HUES6 (cell line): ENCODE measurements around the gene OTX2.
A peak's percentile ranks its signal among the peaks of the same experiment; 100 is the strongest.

Source experiments
- H3K27ac ChIP-seq: 2 replicates; pipeline ENCODE4 v1.7.0; 2013; ENCODE audit warnings: low read depth, mild to moderate bottlenecking, low read length, inconsistent platforms
- H3K27me3 ChIP-seq: 2 replicates; pipeline ENCODE4 v1.6.1; 2013; ENCODE audit warnings: low read length; ENCODE audit not compliant: control insufficient read depth, insufficient read depth
- H3K36me3 ChIP-seq: 2 replicates; pipeline ENCODE4 v1.6.1; 2013; ENCODE audit warnings: low read length; ENCODE audit not compliant: control insufficient read depth, insufficient read depth
- H3K4me1 ChIP-seq: 2 replicates; pipeline ENCODE4 v1.6.1; 2013; ENCODE audit warnings: low read length; ENCODE audit not compliant: control insufficient read depth, insufficient read depth
- H3K4me3 ChIP-seq: 2 replicates; pipeline ENCODE4 v1.5.1; 2013; ENCODE audit warnings: low read depth, low read length
- H3K9ac ChIP-seq: one replicate; pipeline ENCODE4 v1.6.1; 2013; ENCODE audit warnings: mild to moderate bottlenecking, low read length
- H3K9me3 ChIP-seq: 2 replicates; pipeline ENCODE4 v1.6.1; 2013; ENCODE audit warnings: low read depth, low read length; ENCODE audit not compliant: control insufficient read depth, insufficient read depth

OTX2 gene

GRCh38 chr14:56803816-56804535 is 6.3 kb downstream of the OTX2 start:
- Histone ChIP-seq H3K4me1 (peaks cover 53% of the 10 kb centered on the region), H3K27ac (no peak overlapping the region; the same call in 1 of the 2 replicates), H3K9me3 (no peaks in the 10 kb centered on the region), H3K4me3 (peak overlapping the region; percentile 87), H3K9ac (peak overlapping the region; percentile 82), H3K27me3 (peaks cover 89% of the 10 kb centered on the region), H3K36me3 (peaks cover 35% of the 10 kb centered on the region)

GRCh38 chr14:56801920-56802319 is 8.4 kb downstream of the OTX2 start:
- no peak overlapping the region for H3K9ac ChIP-seq
- peaks cover 53% of the 10 kb centered on the region for H3K4me1 ChIP-seq
- H3K36me3 ChIP-seq, result peaks cover 35% of the 10 kb centered on the region
- peaks cover 90% of the 10 kb centered on the region for H3K27me3 ChIP-seq
- no peaks in the 10 kb centered on the region for H3K9me3 ChIP-seq
- H3K4me3 ChIP-seq, result no peak overlapping the region
- H3K27ac ChIP-seq, result no peak overlapping the region

DNA sequence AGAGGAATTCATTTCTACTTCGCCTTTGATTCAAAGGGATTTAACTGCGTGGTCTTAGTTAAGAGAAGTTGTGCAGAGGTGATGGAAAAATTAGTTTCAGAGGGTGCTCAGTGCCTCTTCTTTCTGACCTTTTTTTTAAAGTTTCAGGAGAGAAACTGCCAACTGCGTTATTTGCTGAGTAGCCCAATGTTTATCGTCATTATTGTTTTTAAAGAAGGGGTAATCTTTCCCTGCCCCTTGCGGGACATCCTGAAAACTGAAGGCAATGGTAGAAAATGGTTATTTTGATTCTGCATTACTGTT is 11.0 kb downstream of the OTX2 start:
- Histone ChIP-seq H3K4me1 (peaks cover 60% of the 10 kb centered on the region), H3K4me3 (peak overlapping the region; percentile 55), H3K27ac (no peak overlapping the region), H3K27me3 (peaks cover 100% of the 10 kb centered on the region), H3K36me3 (peaks cover 35% of the 10 kb centered on the region), H3K9me3 (no peaks in the 10 kb centered on the region), H3K9ac (peak overlapping the region; percentile 68)

- Histone ChIP-seq H3K4me1 (peaks cover 56% of the 10 kb centered on the region), H3K27me3 (peaks cover 100% of the 10 kb centered on the region), H3K9ac (peak overlapping the region; percentile 68), H3K9me3 (no peaks in the 10 kb centered on the region), H3K27ac (no peak overlapping the region), H3K36me3 (peaks cover 31% of the 10 kb centered on the region), H3K4me3 (peak overlapping the region; percentile 55)
These were observed 11.6 kb downstream of the OTX2 start for GRCh38 chr14:56798447-56799342.

DNA sequence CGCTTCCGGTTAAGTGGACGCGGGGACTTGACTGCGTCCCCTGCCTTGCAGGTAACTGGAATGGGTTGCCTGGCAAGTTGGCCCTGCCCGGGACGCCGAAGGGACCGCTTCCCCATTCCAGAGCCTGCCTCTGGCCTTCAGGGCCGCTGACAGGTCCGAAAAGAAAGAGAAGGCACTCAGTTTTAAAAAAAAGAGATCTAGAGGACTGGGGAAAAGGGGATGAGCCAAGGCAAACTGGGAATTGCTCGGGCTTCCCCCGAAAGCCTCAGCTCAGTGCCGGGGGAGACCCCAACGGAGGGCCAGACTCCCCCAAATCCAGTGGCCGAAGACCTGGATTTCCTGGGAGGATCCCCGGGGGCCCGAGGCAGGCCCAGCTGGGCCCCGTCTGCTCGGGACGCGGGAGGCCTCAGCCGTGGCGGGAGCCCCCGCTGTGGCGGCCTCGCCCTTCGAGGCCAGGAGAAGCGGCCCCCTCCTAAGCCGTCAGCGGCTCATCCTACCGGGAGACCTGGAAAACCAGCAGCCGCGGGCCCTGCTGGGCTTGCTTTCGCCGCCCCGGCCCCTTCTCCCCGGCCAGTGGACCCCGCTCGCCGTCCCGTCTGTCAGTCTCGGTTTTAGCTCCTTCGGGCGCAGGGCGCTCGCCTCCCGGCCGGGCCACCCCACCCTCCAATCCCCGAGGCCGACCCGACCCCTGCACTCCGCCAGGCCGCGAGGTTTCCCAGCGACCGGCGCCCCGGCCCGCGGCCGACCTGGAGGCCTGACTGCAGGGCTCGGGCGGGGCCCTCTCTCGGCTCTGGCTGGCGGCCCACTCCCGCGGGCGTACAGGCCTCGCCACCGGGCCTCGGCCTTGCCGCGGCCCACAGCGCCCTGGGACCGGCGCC is 12.5 kb downstream of the OTX2 start:
- Histone ChIP-seq H3K4me1 (peaks cover 47% of the 10 kb centered on the region), H3K9ac (peak overlapping the region; percentile 68), H3K27me3 (peaks cover 100% of the 10 kb centered on the region), H3K4me3 (peak overlapping the region; percentile 55), H3K36me3 (peaks cover 22% of the 10 kb centered on the region), H3K27ac (no peak overlapping the region), H3K9me3 (no peaks in the 10 kb centered on the region)

- peaks cover 16% of the 10 kb centered on the region for H3K36me3 ChIP-seq
- peak overlapping the region; percentile 55 for H3K4me3 ChIP-seq
- no peaks in the 10 kb centered on the region for H3K9me3 ChIP-seq
- H3K9ac ChIP-seq, result peak overlapping the region; percentile 68
- no peak overlapping the region for H3K27ac ChIP-seq
- peaks cover 44% of the 10 kb centered on the region for H3K4me1 ChIP-seq
- H3K27me3 ChIP-seq, result peaks cover 94% of the 10 kb centered on the region
These were observed 13.2 kb downstream of the OTX2 start for GRCh38 chr14:56797003-56797568.

GRCh38 chr14:56796259-56796658 is 14.0 kb downstream of the OTX2 start:
- Histone ChIP-seq H3K9me3 (no peaks in the 10 kb centered on the region), H3K27me3 (peaks cover 93% of the 10 kb centered on the region)

GRCh38 chr14:56795284-56795622 is 15.0 kb downstream of the OTX2 start:
- H3K9ac ChIP-seq, result peak overlapping the region; percentile 21
- peak overlapping the region; percentile 56 for H3K4me3 ChIP-seq

More at GRCh38 chr14:56796259-56796658, 14.0 kb downstream of the OTX2 start:
- Histone ChIP-seq H3K36me3 (peaks cover 7% of the 10 kb centered on the region), H3K4me3 (peak overlapping the region; percentile 55), H3K27ac (no peak overlapping the region), H3K4me1 (peaks cover 43% of the 10 kb centered on the region), H3K9ac (no peak overlapping the region)

GRCh38 chr14:56794557-56795283 is 15.6 kb downstream of the OTX2 start:
- peaks cover 86% of the 10 kb centered on the region for H3K27me3 ChIP-seq
- peak overlapping the region; percentile 56 for H3K4me3 ChIP-seq
- peaks cover 37% of the 10 kb centered on the region for H3K4me1 ChIP-seq
- H3K9ac ChIP-seq, result peak overlapping the region; percentile 34
- H3K27ac ChIP-seq, result no peak overlapping the region
- no peaks in the 10 kb centered on the region for H3K36me3 ChIP-seq
- no peaks in the 10 kb centered on the region for H3K9me3 ChIP-seq

More at GRCh38 chr14:56795284-56795622, 15.0 kb downstream of the OTX2 start:
- Histone ChIP-seq H3K4me1 (peaks cover 39% of the 10 kb centered on the region), H3K9me3 (no peaks in the 10 kb centered on the region), H3K27ac (no peak overlapping the region), H3K27me3 (peaks cover 87% of the 10 kb centered on the region), H3K36me3 (no peaks in the 10 kb centered on the region)

GRCh38 chr14:56794088-56794556 is 16.2 kb downstream of the OTX2 start:
- Histone ChIP-seq H3K4me1 (peaks cover 31% of the 10 kb centered on the region), H3K27ac (no peak overlapping the region), H3K9ac (peak overlapping the region; percentile 34), H3K9me3 (no peaks in the 10 kb centered on the region), H3K36me3 (no peaks in the 10 kb centered on the region), H3K4me3 (peak overlapping the region; percentile 56), H3K27me3 (peaks cover 80% of the 10 kb centered on the region)
